ENCODE measurements around the gene FCHSD2.

Gene FCHSD2

GRCh38 chr11:73091521-73092305 lies 50.4 kb downstream of the FCHSD2 start:
- Histone ChIP-seq H3K9me3 (ENCODE audit: low read length) (no peaks in the 10 kb centered on the region), H3K4me2 (ENCODE audit: low read length) (no peak overlapping the region), H3K27me3 (ENCODE audit: insufficient read depth, low read length) (no peaks in the 10 kb centered on the region), H3K4me1 (ENCODE audit: insufficient read depth, low read length, severe bottlenecking) (peaks cover 11% of the 10 kb centered on the region), H3K36me3 (ENCODE audit: insufficient read depth, low read length) (peaks cover 45% of the 10 kb centered on the region), H2AFZ (ENCODE audit: low read length) (no peak overlapping the region), H4K20me1 (ENCODE audit: insufficient read depth, low read length) (no peaks in the 10 kb centered on the region), H3K9ac (ENCODE audit: low read length) (no peak overlapping the region), H3K27ac (ENCODE audit: low read depth, low read length, poor library complexity, severe bottlenecking) (no peak overlapping the region), H3K79me2 (ENCODE audit: insufficient read depth, low read length) (peaks cover 77% of the 10 kb centered on the region), H3K4me3 (ENCODE audit: low read depth, low read length, poor library complexity, severe bottlenecking) (no peak overlapping the region), H3F3A (ENCODE audit: insufficient read depth, low read length) (no peaks in the 10 kb centered on the region), H3K9me2 (ENCODE audit: low read depth, low read length) (no peaks in the 10 kb centered on the region)
- no peak for TF ChIP-seq EZH2 (IDR thresholded peaks at IDR 0.05; ENCODE audit: borderline replicate concordance, low read length)
- TF ChIP-seq CTCF (IDR thresholded peaks at IDR 0.05; ENCODE audit: low read length): no peak

- Histone ChIP-seq H3K27me3 (ENCODE audit: insufficient read depth, low read length) (no peaks in the 10 kb centered on the region), H3K9ac (ENCODE audit: low read length) (no peak overlapping the region), H2AFZ (ENCODE audit: low read length) (no peak overlapping the region), H3K9me2 (ENCODE audit: low read depth, low read length) (no peaks in the 10 kb centered on the region), H3K4me3 (ENCODE audit: low read depth, low read length, poor library complexity, severe bottlenecking) (no peak overlapping the region), H3F3A (ENCODE audit: insufficient read depth, low read length) (no peaks in the 10 kb centered on the region), H3K36me3 (ENCODE audit: insufficient read depth, low read length) (peaks cover 48% of the 10 kb centered on the region), H3K4me1 (ENCODE audit: insufficient read depth, low read length, severe bottlenecking) (peaks cover 6% of the 10 kb centered on the region), H3K79me2 (ENCODE audit: insufficient read depth, low read length) (peaks cover 53% of the 10 kb centered on the region), H3K27ac (ENCODE audit: low read depth, low read length, poor library complexity, severe bottlenecking) (no peak overlapping the region), H4K20me1 (ENCODE audit: insufficient read depth, low read length) (no peaks in the 10 kb centered on the region), H3K9me3 (ENCODE audit: low read length) (no peaks in the 10 kb centered on the region), H3K4me2 (ENCODE audit: low read length) (no peak overlapping the region)
- TF ChIP-seq CTCF (IDR thresholded peaks at IDR 0.05; ENCODE audit: low read length) (no peak), EZH2 (IDR thresholded peaks at IDR 0.05; ENCODE audit: borderline replicate concordance, low read length) (no peak)
These were observed 54.4 kb downstream of the FCHSD2 start for GRCh38 chr11:73087730-73088129.

- no peak overlapping the region for H3K27ac ChIP-seq (ENCODE audit: low read depth, low read length, poor library complexity, severe bottlenecking)
- H3K4me1 ChIP-seq (ENCODE audit: insufficient read depth, low read length, severe bottlenecking): peaks cover 6% of the 10 kb centered on the region
- no peaks in the 10 kb centered on the region for H3K27me3 ChIP-seq (ENCODE audit: insufficient read depth, low read length)
- peaks cover 39% of the 10 kb centered on the region for H3K79me2 ChIP-seq (ENCODE audit: insufficient read depth, low read length)
- H3K36me3 ChIP-seq (ENCODE audit: insufficient read depth, low read length): peaks cover 56% of the 10 kb centered on the region
- H4K20me1 ChIP-seq (ENCODE audit: insufficient read depth, low read length): no peaks in the 10 kb centered on the region
- no peaks in the 10 kb centered on the region for H3K9me2 ChIP-seq (ENCODE audit: low read depth, low read length)
- TF ChIP-seq CTCF (IDR thresholded peaks at IDR 0.05; ENCODE audit: low read length) (no peak), EZH2 (IDR thresholded peaks at IDR 0.05; ENCODE audit: borderline replicate concordance, low read length) (no peak)
- no peak overlapping the region for H3K9ac ChIP-seq (ENCODE audit: low read length)
- no peaks in the 10 kb centered on the region for H3F3A ChIP-seq (ENCODE audit: insufficient read depth, low read length)
- no peak overlapping the region for H2AFZ ChIP-seq (ENCODE audit: low read length)
- H3K4me2 ChIP-seq (ENCODE audit: low read length): no peak overlapping the region
- H3K9me3 ChIP-seq (ENCODE audit: low read length): no peaks in the 10 kb centered on the region
- no peak overlapping the region for H3K4me3 ChIP-seq (ENCODE audit: low read depth, low read length, poor library complexity, severe bottlenecking)
These were observed 56.8 kb downstream of the FCHSD2 start for GRCh38 chr11:73085189-73085875.

All from OCI-LY1 (cell line).